Stimulated activated CD4-positive, alpha-beta T cell treated with anti-CD3 and anti-CD28 coated beads, Interleukin-1b, Interleukin-23, amount 100 ng/mL, for 1 hour (primary cell): ENCODE data around the gene SCAMP4.

Source experiments
- DNase-seq, 2 donors: peaks; one replicate each; pipeline ENCODE4 v3.0.0-alpha.2; 2020; ENCODE audit warnings: low read depth in 2 of 2

The SCAMP4 gene

GRCh38 chr19:1938071-1938470, 32.9 kb downstream of the SCAMP4 start:
- no peak for DNase-seq

GRCh38 chr19:1941146-1942077, 36.2 kb downstream of the SCAMP4 start, which contains the start of gene CSNK1G2:
Gene CSNK1G2, plus strand, starts transcription at chr19:1941172. Its CDS starts 28,601 bp downstream, at chr19:1969773.
- peak in 1 of 2 donors; percentile 4 for DNase-seq

GRCh38 chr19:1942078-1942933, 37.1 kb downstream of the SCAMP4 start:
- DNase-seq = peak; percentile 31 to 55

- DNase-seq = no peak
Observed at GRCh38 chr19:1942934-1943555, 37.8 kb downstream of the SCAMP4 start.

GRCh38 chr19:1943661-1944087, 38.5 kb downstream of the SCAMP4 start:
- no peak for DNase-seq

GRCh38 chr19:1944088-1944915, 39.1 kb downstream of the SCAMP4 start:
- DNase-seq = no peak

GRCh38 chr19:1944916-1945561, 39.8 kb downstream of the SCAMP4 start:
- DNase-seq = no peak

GRCh38 chr19:1945899-1946298, 40.7 kb downstream of the SCAMP4 start:
- no peak for DNase-seq

- DNase-seq = no peak
Observed at GRCh38 chr19:1947651-1948209, 42.5 kb downstream of the SCAMP4 start.

- DNase-seq = no peak
Observed at GRCh38 chr19:1949304-1950101, 44.3 kb downstream of the SCAMP4 start.

GRCh38 chr19:1950640-1951039, 45.4 kb downstream of the SCAMP4 start:
- DNase-seq = no peak

- DNase-seq = no peak
Observed at GRCh38 chr19:1952635-1953034, 47.4 kb downstream of the SCAMP4 start.

- no peak for DNase-seq
Observed at GRCh38 chr19:1953037-1953436, 47.8 kb downstream of the SCAMP4 start.

- no peak for DNase-seq
Observed at GRCh38 chr19:1953441-1954094, 48.4 kb downstream of the SCAMP4 start.

GRCh38 chr19:1954532-1954933, 49.3 kb downstream of the SCAMP4 start:
- DNase-seq = no peak

- DNase-seq = no peak
Observed at GRCh38 chr19:1955171-1956121, 50.2 kb downstream of the SCAMP4 start.

GRCh38 chr19:1956122-1956494, 50.9 kb downstream of the SCAMP4 start:
- no peak for DNase-seq
